NCI-H1436 treated with DMSO at 0.1 percent for 48 hours (cell line): ENCODE results near the gene CIC.

Experiments
- DNase-seq: peaks from one replicate; lab custom pipeline; 2025; lab: John Stamatoyannopoulos, UW

CIC gene

DNA sequence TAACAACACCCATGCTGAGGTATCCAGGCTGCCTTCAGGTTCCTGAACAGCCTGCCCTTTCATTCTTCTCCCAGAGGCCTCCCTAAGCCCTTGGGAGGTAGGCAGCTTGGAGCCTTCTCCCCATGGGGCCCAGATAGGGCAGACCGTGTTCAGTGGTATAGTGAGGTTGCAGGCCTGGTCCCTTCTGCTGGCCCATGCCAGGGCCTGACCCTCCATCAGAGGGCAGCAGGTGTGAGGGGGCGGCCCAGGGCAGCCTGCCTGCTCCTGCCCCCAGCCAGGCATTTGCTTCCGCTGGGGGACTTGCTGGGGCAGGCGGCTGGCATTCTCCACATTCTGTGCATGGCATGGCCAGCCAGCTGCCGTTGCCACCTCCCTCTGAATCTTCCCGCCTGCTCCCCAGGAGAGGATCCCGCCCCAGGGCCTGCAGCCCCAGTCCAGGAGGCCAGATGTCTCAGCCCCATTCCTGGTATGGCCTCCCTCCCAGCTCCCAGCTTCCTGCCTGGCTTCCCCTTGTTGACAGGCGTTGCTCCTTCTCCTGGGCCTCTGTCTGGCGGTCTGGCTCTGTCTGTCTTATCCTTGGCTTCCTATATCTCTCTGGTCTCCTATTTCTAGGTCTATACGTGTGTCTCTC, 8.9 kb downstream of the CIC start:
- DNase-seq: no peak

DNA sequence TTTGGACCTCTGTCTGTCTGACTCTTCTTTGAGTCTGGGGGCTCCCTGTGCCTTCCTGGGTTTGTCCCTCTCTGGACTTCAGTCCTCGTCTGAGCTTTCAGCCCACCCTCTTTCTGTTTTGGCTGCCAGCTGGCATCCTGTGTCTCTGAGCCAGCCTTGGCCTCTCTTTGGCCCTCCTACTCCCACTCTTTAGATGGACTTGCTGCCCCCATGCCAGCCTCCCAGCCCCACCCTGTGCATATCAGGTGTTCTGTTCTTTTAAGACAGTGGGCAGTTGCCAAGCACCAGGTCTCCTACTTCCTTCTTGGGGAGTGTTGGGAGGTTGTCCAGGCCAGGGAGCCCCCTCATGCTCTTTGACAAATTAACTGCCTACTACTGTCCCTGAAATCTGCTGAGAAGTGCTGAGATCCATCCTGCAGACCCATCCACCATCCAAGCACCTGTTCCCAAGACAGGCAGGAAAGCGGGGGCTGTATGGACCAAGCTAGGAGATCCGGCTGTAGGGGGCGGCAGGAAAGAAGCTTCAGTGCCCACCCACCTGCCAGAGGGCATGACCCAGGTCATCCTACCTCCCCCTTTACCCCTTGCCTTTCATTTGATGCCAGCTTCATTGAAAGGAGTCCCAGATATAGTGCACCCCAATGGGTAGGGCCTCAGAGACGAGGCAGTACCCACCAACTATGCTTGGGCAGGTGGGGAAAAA, 9.6 kb downstream of the CIC start:
- DNase-seq: no peak

DNA sequence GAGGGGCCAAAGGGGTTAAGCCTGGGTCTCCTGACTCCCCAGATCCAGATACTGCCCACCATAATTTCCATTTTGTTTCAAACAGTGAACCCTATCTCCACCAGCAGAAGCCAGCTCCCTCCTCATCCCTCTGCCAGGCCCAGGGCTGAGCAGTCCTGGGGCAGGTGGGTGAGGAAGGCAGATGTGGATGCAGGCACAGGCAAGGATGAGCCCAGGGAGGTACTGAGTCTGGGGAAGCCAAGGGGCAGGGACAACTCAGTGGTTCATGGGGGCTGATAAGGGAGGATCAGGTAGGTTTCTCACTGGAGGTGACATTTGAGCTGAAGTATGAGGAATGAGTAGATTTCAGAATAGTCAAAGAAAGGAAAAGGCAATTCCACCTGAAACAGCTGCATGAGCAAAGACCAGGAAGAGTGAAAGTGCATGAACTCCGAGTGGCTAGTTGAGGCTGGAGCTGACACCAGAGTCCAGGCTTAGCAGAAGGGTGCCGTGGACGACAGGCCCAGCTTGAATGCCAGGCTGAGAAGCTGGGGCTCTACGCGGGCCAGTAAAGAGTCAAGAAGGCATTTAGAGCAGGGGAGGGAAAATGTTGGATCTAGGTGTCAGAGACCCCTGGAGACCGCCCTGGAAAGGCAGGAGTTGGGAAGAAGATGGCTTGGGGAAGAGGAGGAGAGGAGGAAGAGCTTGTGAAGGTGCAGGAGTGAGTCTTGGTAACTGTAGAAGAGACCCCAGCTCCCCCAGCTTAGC, 10.3 kb downstream of the CIC start:
- DNase-seq: no peak

DNA sequence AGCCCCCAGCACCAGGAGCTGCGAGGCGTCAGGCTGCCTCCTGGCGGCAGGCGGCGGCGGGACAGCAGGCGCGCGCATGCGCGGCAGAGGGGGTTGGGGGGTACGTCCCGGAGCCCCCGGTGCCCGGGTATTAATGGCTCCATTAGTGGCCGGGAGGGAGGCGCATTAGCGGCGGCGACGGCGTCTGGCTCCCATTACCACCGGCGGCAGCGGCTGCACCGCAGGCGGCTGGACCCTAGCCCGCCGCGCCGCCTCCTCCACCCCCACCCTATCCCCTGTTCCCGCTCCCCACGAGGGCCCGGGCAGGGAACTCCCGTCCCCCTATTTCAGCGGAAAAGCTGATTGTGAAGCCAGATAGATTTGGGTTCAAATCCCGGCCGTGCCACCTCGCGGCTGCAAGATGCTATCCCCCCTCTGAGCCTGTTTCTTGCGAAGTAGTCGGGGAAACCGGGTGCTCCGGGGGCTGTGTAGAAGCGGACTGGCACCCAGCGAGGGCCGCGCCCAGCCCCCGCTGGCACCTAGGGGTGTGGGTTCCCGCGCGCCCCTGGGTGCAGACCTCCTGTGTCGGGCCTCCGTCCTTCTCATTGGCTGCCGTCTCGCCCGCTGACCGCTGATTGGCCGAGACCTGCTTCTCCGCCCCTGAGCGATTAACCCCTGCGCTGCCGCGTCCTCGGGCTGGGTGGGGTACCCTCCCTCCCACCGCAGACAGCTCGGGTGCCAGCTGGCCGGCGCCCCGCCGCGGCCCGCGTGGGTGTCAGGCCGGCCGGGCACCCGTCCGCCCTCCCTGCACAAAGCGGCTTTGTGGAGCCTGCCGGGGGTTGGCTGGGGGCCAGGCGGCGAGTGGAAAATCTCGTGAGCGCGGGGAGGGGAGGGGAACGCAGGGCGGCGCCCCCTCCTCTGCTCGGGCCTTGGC, 11.1 kb downstream of the CIC start:
- DNase-seq: peak; percentile 85

DNA sequence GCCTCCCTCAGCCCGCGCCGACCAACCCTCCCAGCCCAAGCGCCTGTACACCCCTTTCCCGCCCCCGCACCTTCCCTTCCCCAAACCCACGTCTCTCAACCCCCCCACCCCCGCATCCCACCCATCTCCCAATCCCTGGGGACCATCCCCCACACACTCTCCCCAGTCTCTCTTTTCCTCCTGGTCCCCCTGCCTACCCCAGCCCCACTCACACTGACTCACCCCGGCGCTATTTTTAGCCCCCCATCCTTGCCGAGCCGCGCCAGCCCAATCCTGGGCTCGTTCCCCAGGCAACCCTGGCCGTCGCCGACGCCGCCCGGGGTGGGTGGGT, 11.7 kb downstream of the CIC start:
- DNase-seq: no peak

DNA sequence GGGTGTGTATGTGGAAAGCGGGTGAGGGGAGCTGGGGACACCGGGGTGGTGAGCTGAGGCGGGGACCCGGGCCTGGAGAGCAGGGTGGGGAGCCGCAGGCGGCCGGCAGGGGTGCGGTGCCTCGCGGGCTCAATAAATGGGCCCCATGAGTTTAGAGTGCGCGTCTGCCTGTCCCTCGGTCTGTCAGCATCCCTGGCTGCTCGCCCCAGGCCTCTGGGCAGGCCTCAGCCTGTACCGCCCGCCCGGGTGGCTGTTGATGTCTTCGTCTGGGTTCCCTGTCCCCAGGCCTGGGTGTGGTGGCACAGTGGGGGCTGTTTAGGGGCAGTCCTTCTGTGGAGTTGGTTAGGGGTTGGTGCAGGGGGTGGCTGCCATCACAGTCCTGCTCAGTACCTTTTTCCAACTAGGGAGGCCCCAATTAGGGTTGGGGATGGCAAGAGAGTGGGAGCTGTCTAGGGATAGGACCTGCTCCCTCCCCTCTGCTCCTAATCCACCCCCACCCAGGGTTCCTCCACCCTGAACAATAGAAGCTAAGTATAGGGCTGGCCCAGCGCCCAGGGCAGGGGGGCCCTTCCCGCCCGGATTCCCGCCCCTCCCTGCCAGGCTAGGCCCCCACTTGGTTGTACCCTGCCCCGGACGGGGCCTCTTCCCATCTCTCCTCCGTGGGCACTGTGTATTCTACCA, 12.2 kb downstream of the CIC start:
- no peak for DNase-seq

DNA sequence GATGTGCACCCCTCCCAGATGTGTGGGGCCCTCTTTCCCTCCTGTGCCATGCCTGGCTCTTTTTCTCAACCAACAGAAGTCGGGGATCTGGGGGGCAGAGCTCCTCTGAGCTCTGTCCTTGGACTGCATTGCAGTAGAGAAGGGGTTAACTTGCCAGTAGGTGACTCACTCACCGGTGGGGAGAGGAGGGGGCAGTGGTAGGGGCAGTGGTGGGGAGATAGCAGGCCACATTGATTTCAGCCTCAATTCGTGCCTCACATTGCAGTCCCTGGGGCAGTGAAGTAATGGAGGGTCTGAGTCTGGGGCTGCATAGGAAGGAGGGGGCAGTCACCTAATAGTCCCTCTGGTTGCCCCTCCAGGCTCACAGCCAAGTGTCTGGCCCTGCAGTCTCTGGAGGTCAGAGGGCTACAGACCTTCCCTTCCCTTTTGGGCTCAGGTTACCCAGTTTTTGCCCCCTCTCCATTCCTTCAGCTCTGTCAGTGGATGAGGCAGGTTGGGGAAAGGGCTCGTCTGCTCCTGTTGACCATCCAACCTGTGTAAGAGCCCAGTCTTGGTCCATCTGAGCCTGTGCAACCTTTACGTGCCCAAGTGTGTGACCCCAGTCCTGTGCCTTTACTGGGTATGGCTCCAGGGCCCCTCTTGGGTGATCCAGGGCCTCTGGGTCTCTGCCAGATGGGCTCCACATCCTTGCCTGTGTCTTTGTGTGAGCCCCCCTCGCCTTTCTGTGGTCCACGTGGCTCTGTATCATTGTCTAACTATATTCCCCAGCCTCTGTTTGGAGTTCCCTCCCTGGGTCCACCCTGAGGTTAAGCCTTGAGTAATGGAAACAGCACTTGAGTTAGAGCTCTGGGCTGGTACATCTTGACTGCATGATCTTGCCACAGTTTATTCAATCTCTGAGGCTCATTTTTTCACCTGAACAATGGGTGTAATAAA, 13.0 kb downstream of the CIC start:
- no peak for DNase-seq

DNA sequence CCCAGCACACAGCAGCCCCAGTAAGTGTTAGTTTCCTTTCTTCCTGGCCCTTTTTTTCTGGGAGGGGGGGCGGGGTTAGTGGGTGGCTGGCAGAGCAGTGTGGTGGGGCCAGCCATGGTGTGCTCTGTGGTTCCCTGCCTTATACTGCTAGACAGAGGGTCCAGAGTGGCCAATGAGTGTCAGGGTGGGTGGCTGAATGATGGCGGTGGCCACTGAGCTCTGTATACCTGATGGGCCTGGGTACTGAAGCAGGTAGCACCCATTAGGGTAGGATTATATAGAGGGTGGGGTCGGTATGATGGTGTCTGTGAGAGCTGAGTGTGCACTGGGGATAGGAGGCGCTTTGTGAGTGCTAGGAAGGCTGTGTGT, 13.8 kb downstream of the CIC start:
- DNase-seq: no peak

DNA sequence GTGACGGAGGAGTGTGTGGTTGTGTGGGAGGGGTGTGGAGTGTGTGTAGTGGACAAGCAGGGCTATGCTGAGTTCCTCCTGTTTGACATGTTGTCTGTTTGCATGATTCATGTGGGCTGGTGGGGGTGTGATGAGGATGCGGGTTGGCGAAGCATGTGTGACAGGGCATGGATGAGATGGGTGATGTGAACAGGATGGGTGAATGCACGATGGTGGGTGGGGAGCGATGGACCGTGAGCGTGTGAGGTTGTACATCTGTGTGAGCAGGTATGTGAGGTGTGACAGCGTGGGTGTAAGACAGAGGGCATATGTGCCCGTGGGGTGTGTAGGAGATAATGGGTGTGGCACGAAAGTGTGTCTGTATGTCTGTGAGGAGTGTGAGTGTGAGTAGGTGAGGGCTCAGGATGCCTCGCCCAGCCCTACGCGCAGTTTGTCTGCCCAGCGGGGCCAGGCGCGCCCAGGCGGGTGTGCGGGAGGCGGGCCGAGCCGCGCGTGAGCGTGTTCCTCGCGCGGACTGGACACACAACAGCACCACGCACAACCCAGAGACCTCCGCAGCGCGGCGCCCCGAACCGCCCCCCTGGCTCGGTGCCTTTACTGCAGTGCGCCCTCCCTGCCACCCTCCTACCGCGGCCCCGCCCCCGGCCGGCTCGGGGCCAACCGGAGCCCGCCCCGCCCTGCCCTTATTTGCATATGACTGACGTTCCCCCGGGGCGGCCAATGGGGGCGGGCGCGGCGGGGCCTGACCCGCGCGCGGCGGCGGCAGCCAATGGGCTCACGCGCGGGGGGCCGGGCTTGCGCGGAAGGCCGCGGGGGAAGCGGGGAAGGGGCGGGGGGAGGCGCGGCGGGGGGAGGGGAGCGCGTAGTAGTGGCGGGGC, 14.4 kb downstream of the CIC start:
- DNase-seq: peak; percentile 50

DNA sequence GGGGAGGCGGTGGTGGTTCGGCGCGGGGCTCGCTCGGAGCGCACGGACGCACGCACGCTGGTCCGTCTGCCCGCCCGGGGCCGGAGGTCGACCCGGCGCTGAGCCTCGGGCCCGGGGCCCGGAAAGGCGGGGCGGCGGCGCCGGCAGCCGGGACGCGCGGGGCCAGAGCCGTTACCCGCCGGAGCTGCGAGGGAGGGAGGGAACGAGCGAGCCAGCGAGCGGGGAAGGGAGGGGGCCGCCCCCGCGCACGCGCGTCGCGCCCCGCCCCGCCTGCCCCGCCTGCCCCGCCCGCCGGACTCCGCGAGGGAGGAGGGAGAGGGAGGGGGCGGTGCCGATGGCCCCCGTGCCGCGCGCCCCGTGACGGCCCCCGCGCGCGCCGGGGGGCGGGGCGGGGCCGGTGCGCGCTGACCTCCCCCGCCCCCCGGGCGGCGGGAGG, 15.0 kb downstream of the CIC start:
- DNase-seq: no peak

DNA sequence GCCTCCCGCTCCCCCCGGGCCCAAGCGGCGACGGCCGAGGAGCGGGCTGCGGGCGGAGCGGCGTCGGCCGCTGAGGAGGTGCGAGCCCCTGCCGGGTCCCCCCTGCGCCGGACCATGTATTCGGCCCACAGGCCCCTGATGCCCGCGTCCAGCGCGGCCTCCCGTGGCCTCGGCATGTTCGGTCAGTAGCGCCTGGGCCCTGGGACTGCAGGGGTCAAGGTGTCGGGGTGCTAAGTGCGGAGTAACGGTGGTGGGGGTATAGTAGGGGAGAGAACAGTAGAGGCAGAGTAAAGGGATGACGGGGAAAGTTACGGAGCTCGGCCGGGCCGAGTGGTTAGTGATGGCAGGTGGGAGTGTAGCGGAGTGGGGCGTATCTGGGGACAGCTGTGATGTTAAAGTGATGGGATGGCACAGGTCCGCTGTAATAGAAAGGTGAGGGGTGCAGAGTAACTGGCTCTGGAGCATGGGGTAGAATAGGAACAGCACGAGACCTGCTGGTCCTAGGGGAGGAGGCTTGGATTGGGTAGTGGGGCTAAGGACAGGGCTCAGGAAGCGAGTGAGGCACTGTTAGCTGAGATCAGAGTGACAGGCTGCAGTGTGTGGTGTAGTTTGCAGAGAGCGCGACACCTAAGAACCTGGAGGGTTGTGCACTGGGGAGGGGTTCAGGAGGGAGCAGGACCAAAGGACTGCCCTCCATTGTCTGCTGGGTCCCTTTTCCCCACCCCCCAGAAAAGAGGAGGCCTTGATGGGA, 15.7 kb downstream of the CIC start:
- no peak for DNase-seq

DNA sequence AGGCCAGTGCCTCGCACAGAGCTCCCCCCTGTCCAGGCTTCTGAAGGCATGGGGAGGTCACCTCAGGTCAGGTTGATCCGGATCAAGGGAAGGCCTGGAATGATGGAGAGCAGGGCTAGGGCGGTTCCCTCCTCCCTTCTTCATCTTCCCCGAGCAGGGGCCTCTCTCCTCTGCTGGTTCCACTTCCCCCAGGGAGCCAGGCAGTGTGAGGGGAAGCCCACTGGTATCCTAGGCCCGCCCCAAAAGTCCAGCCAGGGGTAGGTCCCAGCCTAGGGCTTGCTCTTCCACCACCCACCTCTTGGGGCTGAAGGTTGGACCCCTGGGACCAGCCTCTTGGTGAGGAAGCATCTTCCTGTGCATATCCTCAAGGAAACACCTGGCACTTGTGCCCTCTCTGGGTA, 16.5 kb downstream of the CIC start:
- DNase-seq: no peak

DNA sequence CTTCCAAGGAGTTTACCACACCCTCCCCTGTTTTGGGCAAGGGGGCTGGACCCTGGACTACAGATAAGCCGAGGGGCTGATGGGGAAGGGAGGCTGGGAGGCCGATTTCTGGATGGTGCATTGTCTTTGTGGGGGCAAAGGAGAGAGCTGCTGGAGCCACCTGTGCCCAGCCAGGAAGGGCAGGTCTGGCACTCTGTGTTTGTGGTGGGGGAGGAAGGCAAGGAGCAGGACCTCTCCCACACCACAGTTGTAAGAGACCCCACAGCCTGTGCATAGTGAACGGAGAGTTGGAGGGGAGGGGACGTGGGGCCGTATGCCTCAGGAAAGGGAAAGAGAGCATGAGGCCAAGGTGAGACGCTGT, 16.9 kb downstream of the CIC start:
- DNase-seq: no peak

DNA sequence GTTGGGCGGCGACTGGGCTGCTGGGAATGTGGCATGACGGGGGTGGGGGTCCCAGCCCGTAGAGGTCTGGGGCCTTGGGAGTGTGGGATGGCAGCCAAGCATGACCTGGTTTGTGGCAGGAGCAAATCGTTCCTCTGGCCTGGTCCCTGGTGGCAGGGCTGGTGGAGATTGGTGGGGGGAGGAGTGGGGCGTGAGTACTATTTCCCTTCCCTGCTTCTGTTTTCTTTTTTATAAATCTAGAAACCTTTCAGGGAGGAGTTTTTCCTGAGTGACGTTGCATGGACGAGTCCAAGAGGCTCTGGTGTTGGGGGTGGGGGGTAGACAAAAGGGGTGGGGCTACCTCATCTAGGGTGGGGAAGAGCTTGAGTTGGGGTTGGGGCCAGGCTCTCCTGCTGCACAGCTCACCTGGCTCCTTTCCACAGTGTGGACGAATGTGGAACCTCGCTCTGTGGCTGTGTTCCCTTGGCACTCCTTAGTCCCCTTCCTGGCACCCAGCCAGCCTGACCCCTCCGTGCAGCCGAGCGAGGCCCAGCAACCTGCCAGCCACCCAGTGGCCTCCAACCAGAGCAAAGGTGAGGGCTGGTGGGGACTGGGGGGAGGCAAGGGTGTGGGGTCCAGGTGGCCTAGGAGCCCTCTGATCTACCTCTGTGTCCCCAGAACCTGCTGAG, 17.4 kb downstream of the CIC start:
- DNase-seq: no peak

DNA sequence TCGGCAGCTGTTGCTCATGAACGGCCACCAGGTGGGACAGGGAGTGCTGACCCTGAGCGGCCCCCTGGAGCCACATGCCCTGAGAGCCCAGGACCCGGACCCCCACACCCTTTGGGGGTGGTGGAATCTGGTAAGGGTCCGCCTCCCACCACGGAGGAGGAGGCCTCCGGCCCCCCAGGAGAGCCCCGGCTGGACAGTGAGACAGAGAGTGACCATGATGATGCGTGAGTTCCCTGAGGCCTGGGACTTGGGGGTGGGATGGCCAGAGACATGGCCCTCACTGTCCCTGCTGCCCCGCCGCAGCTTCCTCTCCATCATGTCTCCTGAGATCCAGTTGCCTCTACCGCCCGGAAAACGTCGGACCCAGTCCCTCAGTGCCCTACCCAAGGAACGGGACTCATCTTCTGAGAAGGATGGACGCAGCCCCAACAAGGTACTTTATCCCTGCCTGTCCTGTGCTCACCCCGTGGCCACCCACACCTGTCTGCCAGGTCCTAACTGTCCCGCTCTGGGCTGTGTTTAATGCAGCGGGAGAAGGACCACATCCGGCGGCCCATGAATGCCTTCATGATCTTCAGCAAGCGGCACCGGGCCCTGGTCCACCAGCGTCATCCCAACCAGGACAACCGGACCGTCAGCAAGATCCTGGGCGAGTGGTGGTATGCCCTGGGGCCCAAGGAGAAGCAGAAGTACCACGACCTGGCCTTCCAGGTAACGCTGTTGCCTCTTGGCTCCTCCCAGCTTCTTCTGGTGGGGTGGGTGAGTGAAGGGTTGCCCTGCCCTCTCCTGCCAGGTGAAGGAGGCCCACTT, 18.2 kb downstream of the CIC start:
- no peak for DNase-seq

DNA sequence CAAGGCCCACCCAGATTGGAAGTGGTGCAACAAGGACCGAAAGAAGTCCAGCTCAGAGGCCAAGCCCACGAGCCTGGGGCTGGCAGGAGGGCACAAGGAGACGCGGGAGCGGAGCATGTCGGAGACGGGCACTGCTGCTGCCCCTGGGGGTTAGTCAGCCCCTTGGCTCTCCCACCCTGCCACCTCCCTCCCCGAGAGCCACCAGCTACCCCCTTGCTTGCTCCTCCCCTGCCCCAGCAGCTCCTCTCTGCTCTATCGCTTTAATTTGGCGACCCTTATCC, 18.7 kb downstream of the CIC start:
- no peak for DNase-seq

DNA sequence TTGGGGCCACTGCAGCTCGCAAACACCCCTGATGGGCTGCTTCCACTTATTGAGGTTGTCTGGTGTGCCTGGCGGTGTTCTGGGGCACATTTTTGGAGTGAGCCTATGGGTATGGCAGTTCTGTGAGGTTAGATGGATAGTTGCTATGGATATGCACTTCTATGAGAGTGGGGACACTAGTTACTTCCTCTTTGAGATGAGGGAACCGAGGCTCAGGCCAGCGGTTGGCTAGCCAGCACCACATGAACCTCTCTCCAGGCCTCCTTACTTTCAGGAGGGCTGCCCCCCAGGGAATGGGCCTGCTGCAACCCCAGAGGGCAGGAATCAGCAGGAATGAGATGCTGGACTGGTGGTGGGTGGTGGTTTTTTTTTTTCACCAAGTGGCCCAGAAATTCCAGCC, 19.3 kb downstream of the CIC start:
- DNase-seq: no peak
